HEK293 (cell line): ENCODE data around the gene C6orf141.

Source experiments
- CTCF ChIA-PET: fragments of 350-600 bp; formaldehyde crosslinking; extraction: SDS; loops from one replicate; lab custom pipeline; 2021; ENCODE audit warnings: antibody characterized with exemption; lab: Yijun Ruan, JAX
- POLR2A ChIA-PET: fragments of 300-600 bp; formaldehyde crosslinking; extraction: SDS; loops from one replicate; lab custom pipeline; 2020; ENCODE audit warnings: antibody characterized with exemption, inconsistent platforms; lab: Yijun Ruan, JAX
- H3K27ac ChIP-seq: fragments of 200-500 bp; sonication (Bioruptor generic); 2 replicates; pipeline ENCODE4 v1.5.1; 2014; ENCODE audit warnings: low read depth, low read length, control low read depth, inconsistent platforms; ENCODE audit errors: extremely low read depth
- H3K36me3 ChIP-seq, 2 experiments: fragments of 200-500 bp in 1 of 2; sonication (Bioruptor generic) in 1 of 2; 1 replicate in 1 of 2; 2 replicates in 1 of 2; pipeline ENCODE4 v1.5.1; 2014 to 2017; ENCODE audit warnings: inconsistent platforms in 2 of 2, low read length in 2 of 2; ENCODE audit not compliant: control insufficient read depth in 2 of 2, insufficient read depth in 1 of 2
- H3K4me1 ChIP-seq: fragments of 200-500 bp; sonication (Bioruptor generic); 2 replicates; pipeline ENCODE4 v1.5.1; 2014; ENCODE audit warnings: mild to moderate bottlenecking, low read length, inconsistent platforms; ENCODE audit not compliant: control insufficient read depth, insufficient read depth
- H3K4me3 ChIP-seq: 2 replicates; pipeline ENCODE4 v1.5.1; 2011; ENCODE audit warnings: low read depth, mild to moderate bottlenecking, control low read depth, low read length, moderate library complexity
- H3K9me3 ChIP-seq: fragments of 200-500 bp; sonication (Bioruptor generic); 2 replicates; pipeline ENCODE4 v1.5.1; 2014; ENCODE audit warnings: low read depth, low read length, inconsistent platforms; ENCODE audit not compliant: control insufficient read depth, insufficient read depth
- AEBP2 ChIP-seq: fragments of 450-650 bp; formaldehyde crosslinking; IDR thresholded peaks from 2 replicates; pipeline ENCODE4 v1.5.1; 2016; ENCODE audit warnings: missing biosample characterization, missing genetic modification characterization, borderline replicate concordance
- EGR2 ChIP-seq: fragments of 450-650 bp; formaldehyde crosslinking; IDR thresholded peaks from 2 replicates; pipeline ENCODE4 v1.5.1; 2016; ENCODE audit warnings: low read depth, missing biosample characterization, missing genetic modification characterization
- GLI4 ChIP-seq: fragments of 450-650 bp; formaldehyde crosslinking; IDR thresholded peaks from 2 replicates; pipeline ENCODE4 v1.5.1; 2016; ENCODE audit warnings: missing biosample characterization, missing genetic modification characterization
- KLF10 ChIP-seq: fragments of 450-650 bp; IDR thresholded peaks from 2 replicates; pipeline ENCODE4 v1.5.1; 2018; ENCODE audit warnings: missing biosample characterization, mild to moderate bottlenecking, missing genetic modification characterization
- PRDM6 ChIP-seq: fragments of 450-650 bp; formaldehyde crosslinking; IDR thresholded peaks from 2 replicates; pipeline ENCODE4 v1.5.1; 2017; ENCODE audit warnings: missing biosample characterization, missing genetic modification characterization
- REST ChIP-seq: fragments of 450-650 bp; formaldehyde crosslinking; IDR thresholded peaks from 2 replicates; pipeline ENCODE4 v1.5.1; 2016; ENCODE audit warnings: missing biosample characterization, missing genetic modification characterization
- SP7 ChIP-seq: fragments of 450-650 bp; formaldehyde crosslinking; IDR thresholded peaks from 2 replicates; pipeline ENCODE4 v1.5.1; 2016; ENCODE audit warnings: missing biosample characterization, missing genetic modification characterization
- ZBTB17 ChIP-seq: fragments of 450-650 bp; formaldehyde crosslinking; IDR thresholded peaks from 2 replicates; pipeline ENCODE4 v1.5.1; 2016; ENCODE audit warnings: missing biosample characterization, missing genetic modification characterization
- ZBTB49 ChIP-seq: fragments of 450-650 bp; formaldehyde crosslinking; IDR thresholded peaks from 2 replicates; pipeline ENCODE4 v1.5.1; 2016; ENCODE audit warnings: missing biosample characterization, missing genetic modification characterization, low read depth
- ZFHX2 ChIP-seq: fragments of 450-650 bp; formaldehyde crosslinking; conservative IDR thresholded peaks from 2 replicates; pipeline ENCODE4 v1.5.1; 2016; ENCODE audit warnings: missing biosample characterization, missing genetic modification characterization
- ZNF121 ChIP-seq: fragments of 450-650 bp; formaldehyde crosslinking; IDR thresholded peaks from 2 replicates; pipeline ENCODE4 v1.5.1; 2016; ENCODE audit warnings: missing biosample characterization, missing genetic modification characterization
- ZNF146 ChIP-seq: fragments of 450-650 bp; formaldehyde crosslinking; IDR thresholded peaks from 2 replicates; pipeline ENCODE4 v1.5.1; 2016; ENCODE audit warnings: missing biosample characterization, missing genetic modification characterization
- ZNF157 ChIP-seq: fragments of 450-650 bp; formaldehyde crosslinking; IDR thresholded peaks from 2 replicates; pipeline ENCODE4 v1.5.1; 2016; ENCODE audit warnings: missing biosample characterization, missing genetic modification characterization
- ZNF184 ChIP-seq: fragments of 450-650 bp; IDR thresholded peaks from 2 replicates; pipeline ENCODE4 v1.5.1; 2018; ENCODE audit warnings: missing biosample characterization, mild to moderate bottlenecking, missing genetic modification characterization
- ZNF221 ChIP-seq: fragments of 450-650 bp; formaldehyde crosslinking; IDR thresholded peaks from 2 replicates; pipeline ENCODE4 v1.5.1; 2017; ENCODE audit warnings: missing biosample characterization, missing genetic modification characterization, borderline replicate concordance
- ZNF23 ChIP-seq: fragments of 450-650 bp; formaldehyde crosslinking; IDR thresholded peaks from 2 replicates; pipeline ENCODE4 v1.5.1; 2016; ENCODE audit warnings: missing biosample characterization, missing genetic modification characterization, borderline replicate concordance
- ZNF335 ChIP-seq: fragments of 450-650 bp; formaldehyde crosslinking; conservative IDR thresholded peaks from 2 replicates; pipeline ENCODE4 v1.5.1; 2016; ENCODE audit warnings: missing biosample characterization, missing genetic modification characterization
- ZNF391 ChIP-seq: fragments of 450-650 bp; formaldehyde crosslinking; IDR thresholded peaks from 2 replicates; pipeline ENCODE4 v1.5.1; 2016; ENCODE audit warnings: low read depth, missing biosample characterization, missing genetic modification characterization, borderline replicate concordance
- ZNF394 ChIP-seq: fragments of 450-650 bp; formaldehyde crosslinking; IDR thresholded peaks from 2 replicates; pipeline ENCODE4 v1.5.1; 2016; ENCODE audit warnings: missing biosample characterization, missing genetic modification characterization, mild to moderate bottlenecking, moderate library complexity, borderline replicate concordance
- ZNF433 ChIP-seq: fragments of 450-650 bp; formaldehyde crosslinking; IDR thresholded peaks from 2 replicates; pipeline ENCODE4 v1.5.1; 2016; ENCODE audit warnings: missing biosample characterization, missing genetic modification characterization, low read depth
- ZNF549 ChIP-seq: fragments of 450-650 bp; IDR thresholded peaks from 2 replicates; pipeline ENCODE4 v1.5.1; 2018; ENCODE audit warnings: missing biosample characterization, missing genetic modification characterization, mild to moderate bottlenecking, inconsistent platforms, moderate library complexity
- ZNF629 ChIP-seq: fragments of 450-650 bp; formaldehyde crosslinking; IDR thresholded peaks from 2 replicates; pipeline ENCODE4 v1.5.1; 2017; ENCODE audit warnings: missing biosample characterization, missing genetic modification characterization
- ZNF654 ChIP-seq: fragments of 450-650 bp; formaldehyde crosslinking; IDR thresholded peaks from 2 replicates; pipeline ENCODE4 v1.5.1; 2016; ENCODE audit warnings: low read depth, missing biosample characterization, missing genetic modification characterization
- ZNF658 ChIP-seq: fragments of 450-650 bp; formaldehyde crosslinking; IDR thresholded peaks from 2 replicates; pipeline ENCODE4; 2016; ENCODE audit warnings: missing biosample characterization, missing genetic modification characterization
- ZNF777 ChIP-seq: fragments of 450-650 bp; formaldehyde crosslinking; IDR thresholded peaks from 2 replicates; pipeline ENCODE4 v1.5.1; 2017; ENCODE audit warnings: missing biosample characterization, missing genetic modification characterization, borderline replicate concordance

The C6orf141 gene

GRCh38 chr6:49504666-49505065, 45.8 kb upstream of the C6orf141 start (continued):
- no peak for TF ChIP-seq ZBTB49

GRCh38 chr6:49506569-49507111, 43.8 kb upstream of the C6orf141 start:
- CTCF ChIA-PET, result interaction anchor here (0.6 to 1.1 kb wide), 2 partner anchors 25 to 622 kb away, joined by 3 to 4 read pairs; no protein-coding TSS in a partner anchor
- no peak overlapping the region for H3K4me3 ChIP-seq
- TF ChIP-seq GLI4 (tag by site-specific recombination) (no peak), ZNF549 (tag by site-specific recombination) (no peak), ZNF777 (tag by site-specific recombination) (no peak), ZNF433 (tag by site-specific recombination) (no peak), KLF10 (tag by site-specific recombination) (no peak)
- TF ChIP-seq, all 188 proteins: peak for 0
- POLR2A ChIA-PET, result no interaction called here
- Histone ChIP-seq H3K9me3 (no peaks in the 10 kb centered on the region), H3K36me3 (no peaks in the 10 kb centered on the region), H3K27ac (no peak overlapping the region), H3K4me1 (no peaks in the 10 kb centered on the region)

- Histone ChIP-seq H3K36me3 (no peaks in the 10 kb centered on the region), H3K9me3 (no peaks in the 10 kb centered on the region), H3K27ac (no peak overlapping the region), H3K4me1 (no peaks in the 10 kb centered on the region), H3K4me3 (no peak overlapping the region)
- TF ChIP-seq ZNF23 (tag by site-specific recombination) (no peak), EGR2 (tag by site-specific recombination) (no peak), ZNF629 (tag by site-specific recombination) (no peak), AEBP2 (no peak), ZNF146 (tag by site-specific recombination) (no peak), ZBTB17 (tag by site-specific recombination) (no peak), ZNF184 (no peak), PRDM6 (tag by site-specific recombination) (no peak), ZNF658 (tag by site-specific recombination) (no peak), ZNF335 (tag by site-specific recombination) (no peak), ZNF121 (tag by site-specific recombination) (no peak), ZNF157 (tag by site-specific recombination) (no peak), REST (tag by site-specific recombination) (no peak), ZNF654 (tag by site-specific recombination) (no peak), ZNF394 (tag by site-specific recombination) (no peak), ZFHX2 (tag by site-specific recombination) (no peak), ZNF221 (no peak), ZNF391 (no peak), SP7 (tag by site-specific recombination) (no peak)
- CTCF ChIA-PET, result no interaction called here
- POLR2A ChIA-PET, result no interaction called here
Measured at GRCh38 chr6:49509342-49509741, 41.1 kb upstream of the C6orf141 start.
